Stimulated activated naive CD8-positive, alpha-beta T cell treated with anti-CD3 and anti-CD28 coated beads, Interleukin-15, Interleukin-2, amounts not matched to agents 100 U/mL and 50 U/mL, for 24 hours (primary cell): ENCODE results near the gene EXTL1.

ENCODE experiments used
- ATAC-seq: fragments of 150-1000 bp; cut with Tn5 transposase; one replicate; pipeline ENCODE4 v1.10.0; 2021
- DNase-seq: peaks from one replicate; pipeline ENCODE4 v3.0.0; 2021

EXTL1 gene

GRCh38 chr1:26070963-26071342, 49.4 kb downstream of the EXTL1 start:
- no peak for ATAC-seq
- DNase-seq, result no peak

- DNase-seq, result no peak
- ATAC-seq, result no peak
Observed at GRCh38 chr1:26072305-26072704, 50.7 kb downstream of the EXTL1 start.

- DNase-seq (no peak), ATAC-seq (no peak)
Observed at GRCh38 chr1:26075421-26076144, 54.0 kb downstream of the EXTL1 start.

- DNase-seq, result no peak
- ATAC-seq, result no peak
Observed at GRCh38 chr1:26077524-26077923, 55.9 kb downstream of the EXTL1 start.

GRCh38 chr1:26078286-26079177, 57.0 kb downstream of the EXTL1 start:
- ATAC-seq, result no peak

GRCh38 chr1:26079178-26079563, 57.6 kb downstream of the EXTL1 start:
- ATAC-seq (no peak), DNase-seq (no peak)

More at GRCh38 chr1:26078286-26079177, 57.0 kb downstream of the EXTL1 start:
- DNase-seq, result no peak

GRCh38 chr1:26079960-26080814, 58.6 kb downstream of the EXTL1 start:
- DNase-seq (no peak), ATAC-seq (no peak)

- ATAC-seq (no peak), DNase-seq (no peak)
Observed at GRCh38 chr1:26081267-26082019, 59.9 kb downstream of the EXTL1 start.

GRCh38 chr1:26082020-26082350, 60.4 kb downstream of the EXTL1 start:
- DNase-seq (no peak), ATAC-seq (no peak)

- no peak for DNase-seq
- no peak for ATAC-seq
Observed at GRCh38 chr1:26083208-26083607, 61.6 kb downstream of the EXTL1 start.

GRCh38 chr1:26084091-26084561, 62.6 kb downstream of the EXTL1 start:
- ATAC-seq, result no peak
- no peak for DNase-seq

- ATAC-seq (no peak), DNase-seq (no peak)
Observed at GRCh38 chr1:26084844-26085243, 63.3 kb downstream of the EXTL1 start.
